GM18868 (cell line): ENCODE results near the gene GRIK3.

ENCODE experiments used
- ATAC-seq: cut with Tn5 transposase; IDR thresholded peaks from one replicate; pipeline ENCODE4 v1.9.1; 2021; ENCODE audit warnings: mild to moderate bottlenecking, moderate library complexity; ENCODE audit not compliant: unreplicated experiment

The GRIK3 gene

GRCh38 chr1:37047542-37047941 is 13.2 kb upstream of the GRIK3 start:
- no peak for ATAC-seq

GRCh38 chr1:37043101-37043500 is 8.8 kb upstream of the GRIK3 start:
- ATAC-seq, result no peak

- ATAC-seq, result no peak
Measured at GRCh38 chr1:37042506-37042905, 8.2 kb upstream of the GRIK3 start.

GRCh38 chr1:37041483-37041882 is 7.2 kb upstream of the GRIK3 start:
- ATAC-seq, result no peak

- no peak for ATAC-seq
Measured at GRCh38 chr1:37040773-37041172, 6.5 kb upstream of the GRIK3 start.

- no peak for ATAC-seq
Measured at GRCh38 chr1:37040261-37040660, 5.9 kb upstream of the GRIK3 start.

GRCh38 chr1:37038227-37039093 is 4.1 kb upstream of the GRIK3 start:
- ATAC-seq, result no peak

GRCh38 chr1:37037690-37038089 is 3.4 kb upstream of the GRIK3 start:
- ATAC-seq, result no peak

- no peak for ATAC-seq
Measured at GRCh38 chr1:37036667-37037053, 2.3 kb upstream of the GRIK3 start.

GRCh38 chr1:37035796-37036666 is 1.7 kb upstream of the GRIK3 start:
- no peak for ATAC-seq

GRCh38 chr1:37035014-37035691 is 838 bp upstream of the GRIK3 start:
- ATAC-seq, result no peak

- no peak for ATAC-seq
Measured at GRCh38 chr1:37033355-37034101, 787 bp downstream of the GRIK3 start.

- no peak for ATAC-seq
Measured at GRCh38 chr1:37032660-37033354, 1.5 kb downstream of the GRIK3 start.

- ATAC-seq, result no peak
Measured at GRCh38 chr1:37031871-37032270, 2.4 kb downstream of the GRIK3 start.

- ATAC-seq, result no peak
Measured at GRCh38 chr1:37031429-37031828, 2.9 kb downstream of the GRIK3 start.

GRCh38 chr1:37028981-37029617 is 5.2 kb downstream of the GRIK3 start:
- no peak for ATAC-seq

- no peak for ATAC-seq
Measured at GRCh38 chr1:37021502-37021901, 12.8 kb downstream of the GRIK3 start.

- no peak for ATAC-seq
Measured at GRCh38 chr1:37020653-37021277, 13.6 kb downstream of the GRIK3 start.

- ATAC-seq, result no peak
Measured at GRCh38 chr1:37018510-37018909, 15.8 kb downstream of the GRIK3 start.
